DMS153 (cell line): ENCODE measurements around the gene ARSB.
"Not testable (repeated sequence)": the region's sequence is repeated elsewhere in the genome, so short reads cannot be mapped to it uniquely, and the experiment has no call there.

Source experiments
- DNase-seq: peaks from one replicate; lab custom pipeline; 2025; lab: John Stamatoyannopoulos, UW

The ARSB gene

GRCh38 chr5:78995521-78996007, 10.5 kb upstream of the ARSB start:
- DNase-seq, result no peak

GRCh38 chr5:78993165-78993564, 8.1 kb upstream of the ARSB start:
- DNase-seq, result no peak

- no peak for DNase-seq
Measured at GRCh38 chr5:78992146-78992545, 7.0 kb upstream of the ARSB start.

GRCh38 chr5:78989080-78989479, 4.0 kb upstream of the ARSB start:
- no peak for DNase-seq

- DNase-seq, result no peak
Measured at GRCh38 chr5:78985725-78986223, 664 bp upstream of the ARSB start.

GRCh38 chr5:78984439-78985115, 533 bp downstream of the ARSB start:
- DNase-seq, result peak; percentile 58

- DNase-seq, result no peak
Measured at GRCh38 chr5:78983601-78984438, 1.3 kb downstream of the ARSB start.

GRCh38 chr5:78983194-78983593, 1.9 kb downstream of the ARSB start:
- DNase-seq, result not testable (repeated sequence)

GRCh38 chr5:78979909-78980308, 5.2 kb downstream of the ARSB start:
- DNase-seq, result no peak

GRCh38 chr5:78979117-78979742, 5.9 kb downstream of the ARSB start:
- no peak for DNase-seq

- DNase-seq, result no peak
Measured at GRCh38 chr5:78975035-78975434, 10.1 kb downstream of the ARSB start.

GRCh38 chr5:78974601-78975000, 10.5 kb downstream of the ARSB start:
- DNase-seq, result no peak

- no peak for DNase-seq
Measured at GRCh38 chr5:78974011-78974410, 11.1 kb downstream of the ARSB start.

GRCh38 chr5:78972654-78973428, 12.3 kb downstream of the ARSB start:
- DNase-seq, result peak; percentile 40

- DNase-seq, result no peak
Measured at GRCh38 chr5:78971998-78972397, 13.1 kb downstream of the ARSB start.

- DNase-seq, result no peak
Measured at GRCh38 chr5:78968781-78969180, 16.3 kb downstream of the ARSB start.

- DNase-seq, result peak; percentile 46
Measured at GRCh38 chr5:78964889-78965288, 20.2 kb downstream of the ARSB start.

GRCh38 chr5:78961743-78962142, 23.4 kb downstream of the ARSB start:
- DNase-seq, result no peak

GRCh38 chr5:78959767-78960166, 25.3 kb downstream of the ARSB start:
- no peak for DNase-seq

GRCh38 chr5:78958672-78959445, 26.3 kb downstream of the ARSB start:
- no peak for DNase-seq

GRCh38 chr5:78956901-78957300, 28.2 kb downstream of the ARSB start:
- DNase-seq, result no peak
